ENCODE data around the gene GJB3.

GJB3 gene

DNA sequence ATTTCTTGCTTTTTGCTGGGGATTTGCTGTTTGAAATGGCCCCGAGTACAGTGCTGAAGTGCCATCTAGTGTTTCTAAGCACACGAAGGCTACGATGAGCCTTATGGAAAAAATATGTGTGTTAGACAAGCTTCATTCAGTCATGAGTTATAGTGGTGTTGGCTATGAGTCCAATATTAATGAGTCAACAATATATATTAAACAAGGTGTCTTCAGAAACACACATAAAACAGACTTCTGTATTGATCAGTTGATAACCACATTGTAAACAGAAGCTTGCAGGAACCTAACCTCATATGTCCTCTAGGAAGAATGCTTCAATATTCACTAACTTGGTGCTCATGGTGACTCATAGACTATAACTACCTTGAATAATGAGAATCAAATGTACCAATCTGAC, 27.9 kb upstream of the GJB3 start:
- no peak for DNase-seq
- H3K27me3 Mint-ChIP-seq: no peaks in the 10 kb centered on the region
- H3K27ac Mint-ChIP-seq: no peak overlapping the region
- H3K4me1 Mint-ChIP-seq: no peaks in the 10 kb centered on the region
- H3K9me3 Mint-ChIP-seq: no peaks in the 10 kb centered on the region
- no peak for ATAC-seq
- H3K36me3 Mint-ChIP-seq (ENCODE audit: low read depth): no peaks in the 10 kb centered on the region
- no peak overlapping the region for H3K4me3 Mint-ChIP-seq

DNA sequence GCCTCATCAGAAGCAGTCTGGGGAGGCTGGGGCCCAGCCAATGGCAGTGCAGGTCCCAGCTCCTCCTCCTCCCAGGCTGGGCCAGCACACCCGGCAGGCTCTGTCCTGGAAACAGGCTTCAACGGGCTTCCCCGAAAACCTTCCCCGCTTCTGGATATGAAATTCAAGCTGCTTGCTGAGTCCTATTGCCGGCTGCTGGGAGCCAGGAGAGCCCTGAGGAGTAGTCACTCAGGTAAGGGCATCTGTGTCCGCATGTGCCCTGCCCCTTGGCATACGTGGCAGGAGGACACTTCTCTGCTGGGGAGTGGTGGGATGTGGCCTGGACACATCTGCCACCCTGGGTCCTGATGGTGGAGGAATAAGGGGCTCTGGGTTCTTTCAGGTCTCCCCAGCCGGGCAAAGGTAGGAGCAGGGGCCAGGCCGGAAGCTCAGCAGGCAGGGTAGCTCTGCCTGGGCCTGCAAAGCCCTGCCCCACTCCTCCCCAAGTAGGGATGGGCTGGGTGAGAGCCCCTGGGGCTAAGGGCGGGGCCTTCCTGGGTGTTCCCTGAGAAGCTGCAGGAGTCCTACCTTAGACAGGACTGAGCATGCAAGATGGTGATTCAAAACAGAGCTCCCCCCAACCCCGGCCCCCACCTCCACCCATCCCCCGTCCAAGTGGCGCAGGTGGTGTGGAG, 25.9 kb upstream of the GJB3 start, which contains the start of gene GJB5:
Gene GJB5 (plus strand): TSS at position 84 of the 674 bp plus-strand sequence. CDS start 2,284 bp downstream, outside the sequence.
- Mint-ChIP-seq H3K4me1 (no peaks in the 10 kb centered on the region), H3K27me3 (no peaks in the 10 kb centered on the region), H3K36me3 (ENCODE audit: low read depth) (no peaks in the 10 kb centered on the region), H3K4me3 (no peak within 1 kb of the TSS), H3K9me3 (no peaks in the 10 kb centered on the region), H3K27ac (no peak within 1 kb of the TSS)
- DNase-seq: no peak
- no peak for ATAC-seq

DNA sequence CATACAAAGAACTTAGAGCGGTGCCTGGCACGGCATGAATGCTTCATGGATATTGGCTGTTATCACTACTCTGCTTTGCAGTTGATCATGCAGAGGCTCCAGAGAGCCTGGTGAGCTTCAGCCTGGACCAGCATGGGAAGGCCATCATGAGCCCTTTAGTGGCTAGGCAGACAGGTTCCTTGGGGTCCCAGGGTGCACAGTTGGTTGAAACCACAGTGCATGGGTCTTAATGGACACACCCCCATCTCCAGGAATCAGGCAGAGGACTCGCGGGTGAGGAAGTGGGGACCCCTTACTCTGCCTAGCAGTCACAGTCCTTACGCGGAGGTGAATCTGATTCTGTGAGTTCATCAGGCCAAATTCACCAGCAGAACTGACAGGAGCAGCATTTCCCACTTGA, 25.1 kb upstream of the GJB3 start:
- H3K4me3 Mint-ChIP-seq: no peak overlapping the region
- H3K27me3 Mint-ChIP-seq: no peaks in the 10 kb centered on the region
- DNase-seq (no peak), ATAC-seq (no peak)
- H3K4me1 Mint-ChIP-seq: no peaks in the 10 kb centered on the region
- H3K9me3 Mint-ChIP-seq: no peaks in the 10 kb centered on the region
- no peaks in the 10 kb centered on the region for H3K36me3 Mint-ChIP-seq (ENCODE audit: low read depth)
- H3K27ac Mint-ChIP-seq: no peak overlapping the region

DNA sequence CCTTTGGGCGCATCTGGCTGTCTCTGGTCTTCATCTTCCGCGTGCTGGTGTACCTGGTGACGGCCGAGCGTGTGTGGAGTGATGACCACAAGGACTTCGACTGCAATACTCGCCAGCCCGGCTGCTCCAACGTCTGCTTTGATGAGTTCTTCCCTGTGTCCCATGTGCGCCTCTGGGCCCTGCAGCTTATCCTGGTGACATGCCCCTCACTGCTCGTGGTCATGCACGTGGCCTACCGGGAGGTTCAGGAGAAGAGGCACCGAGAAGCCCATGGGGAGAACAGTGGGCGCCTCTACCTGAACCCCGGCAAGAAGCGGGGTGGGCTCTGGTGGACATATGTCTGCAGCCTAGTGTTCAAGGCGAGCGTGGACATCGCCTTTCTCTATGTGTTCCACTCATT, 23.6 kb upstream of the GJB3 start:
- DNase-seq (no peak), ATAC-seq (no peak)
- H3K4me1 Mint-ChIP-seq: no peaks in the 10 kb centered on the region
- no peak overlapping the region for H3K27ac Mint-ChIP-seq
- H3K4me3 Mint-ChIP-seq: no peak overlapping the region
- no peaks in the 10 kb centered on the region for H3K36me3 Mint-ChIP-seq (ENCODE audit: low read depth)
- H3K9me3 Mint-ChIP-seq: no peaks in the 10 kb centered on the region
- H3K27me3 Mint-ChIP-seq: no peaks in the 10 kb centered on the region

DNA sequence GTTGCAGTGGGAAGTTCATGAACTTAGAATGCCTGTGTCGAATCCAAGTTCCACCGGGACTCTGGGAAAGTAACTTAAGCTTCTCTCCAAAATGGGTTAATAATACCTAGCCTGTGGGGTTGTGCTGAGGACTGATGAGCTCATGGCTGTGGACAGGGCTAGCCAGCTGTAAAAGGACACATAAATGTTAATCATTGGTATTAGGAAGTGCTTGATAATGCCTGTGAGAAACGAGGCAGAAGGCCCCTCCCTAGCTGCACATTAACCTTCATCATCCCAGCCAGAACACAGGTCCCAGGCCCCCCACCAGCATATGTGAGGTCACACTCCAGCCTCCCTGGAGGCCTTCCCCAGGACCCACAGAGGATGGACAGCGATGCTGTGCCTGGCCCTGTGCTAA, 22.3 kb upstream of the GJB3 start:
- ATAC-seq (no peak), DNase-seq (no peak)
- Mint-ChIP-seq H3K36me3 (ENCODE audit: low read depth) (no peaks in the 10 kb centered on the region), H3K27ac (no peak overlapping the region), H3K9me3 (no peaks in the 10 kb centered on the region), H3K27me3 (no peaks in the 10 kb centered on the region), H3K4me1 (no peaks in the 10 kb centered on the region), H3K4me3 (no peak overlapping the region)

DNA sequence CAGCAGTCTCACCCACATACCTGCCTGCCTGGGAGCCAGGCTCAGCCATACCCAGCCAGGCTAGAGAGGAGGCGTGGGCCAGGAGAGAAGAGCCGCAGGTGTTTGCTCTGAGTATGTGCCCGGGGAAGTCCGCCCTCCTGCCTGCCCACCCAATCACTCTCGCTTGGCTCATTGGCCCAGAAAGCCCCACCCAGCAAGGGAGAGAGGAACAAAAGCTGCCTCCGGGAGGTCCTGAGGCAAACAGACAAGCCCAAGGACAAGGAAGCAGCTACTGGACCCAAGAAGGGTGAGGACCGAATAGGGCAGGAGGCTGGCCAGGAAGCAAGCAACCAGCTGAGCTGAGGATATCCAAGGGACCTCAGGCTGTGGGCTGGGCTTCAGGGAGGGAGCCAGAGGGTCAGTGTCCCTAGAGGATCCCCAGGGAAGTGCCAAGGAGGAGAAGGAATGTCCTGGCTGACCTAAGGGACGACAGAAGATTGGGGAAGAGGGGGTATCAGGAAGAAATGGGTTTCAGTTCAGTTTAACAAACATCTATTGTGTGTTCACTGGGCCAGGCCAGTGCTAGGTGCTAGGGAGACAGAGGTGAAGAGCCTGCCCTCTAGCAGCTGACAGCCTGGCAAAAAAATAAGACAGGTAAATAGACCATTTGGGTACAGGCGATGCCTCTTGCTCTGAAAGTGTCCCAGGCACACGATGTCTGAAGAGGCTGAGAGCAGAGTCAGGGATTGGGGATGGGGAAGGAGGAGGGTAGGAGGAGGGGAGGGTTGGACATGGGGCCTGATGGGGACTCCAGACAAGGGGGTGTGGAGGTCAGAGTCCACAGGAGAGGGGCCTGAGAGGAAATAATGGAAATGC, 21.3 kb upstream of the GJB3 start, which contains the start of gene GJB4:
Gene GJB4 (plus strand): TSS at position 238 of the 855 bp plus-strand sequence. CDS start 1,515 bp downstream, outside the sequence.
- ATAC-seq (no peak), DNase-seq (no peak)
- Mint-ChIP-seq H3K36me3 (ENCODE audit: low read depth) (no peaks in the 10 kb centered on the region), H3K9me3 (no peaks in the 10 kb centered on the region), H3K27ac (no peak within 1 kb of the TSS), H3K27me3 (no peaks in the 10 kb centered on the region), H3K4me1 (no peaks in the 10 kb centered on the region), H3K4me3 (no peak within 1 kb of the TSS)

DNA sequence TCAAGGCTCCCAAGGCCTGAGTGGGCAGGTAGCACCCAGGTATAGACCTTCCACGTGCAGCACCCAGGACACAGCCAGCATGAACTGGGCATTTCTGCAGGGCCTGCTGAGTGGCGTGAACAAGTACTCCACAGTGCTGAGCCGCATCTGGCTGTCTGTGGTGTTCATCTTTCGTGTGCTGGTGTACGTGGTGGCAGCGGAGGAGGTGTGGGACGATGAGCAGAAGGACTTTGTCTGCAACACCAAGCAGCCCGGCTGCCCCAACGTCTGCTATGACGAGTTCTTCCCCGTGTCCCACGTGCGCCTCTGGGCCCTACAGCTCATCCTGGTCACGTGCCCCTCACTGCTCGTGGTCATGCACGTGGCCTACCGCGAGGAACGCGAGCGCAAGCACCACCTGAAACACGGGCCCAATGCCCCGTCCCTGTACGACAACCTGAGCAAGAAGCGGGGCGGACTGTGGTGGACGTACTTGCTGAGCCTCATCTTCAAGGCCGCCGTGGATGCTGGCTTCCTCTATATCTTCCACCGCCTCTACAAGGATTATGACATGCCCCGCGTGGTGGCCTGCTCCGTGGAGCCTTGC, 19.7 kb upstream of the GJB3 start:
- ATAC-seq (no peak), DNase-seq (no peak)
- no peaks in the 10 kb centered on the region for H3K36me3 Mint-ChIP-seq (ENCODE audit: low read depth)
- no peaks in the 10 kb centered on the region for H3K4me1 Mint-ChIP-seq
- H3K9me3 Mint-ChIP-seq: no peaks in the 10 kb centered on the region
- no peaks in the 10 kb centered on the region for H3K27me3 Mint-ChIP-seq
- no peak overlapping the region for H3K27ac Mint-ChIP-seq
- no peak overlapping the region for H3K4me3 Mint-ChIP-seq

DNA sequence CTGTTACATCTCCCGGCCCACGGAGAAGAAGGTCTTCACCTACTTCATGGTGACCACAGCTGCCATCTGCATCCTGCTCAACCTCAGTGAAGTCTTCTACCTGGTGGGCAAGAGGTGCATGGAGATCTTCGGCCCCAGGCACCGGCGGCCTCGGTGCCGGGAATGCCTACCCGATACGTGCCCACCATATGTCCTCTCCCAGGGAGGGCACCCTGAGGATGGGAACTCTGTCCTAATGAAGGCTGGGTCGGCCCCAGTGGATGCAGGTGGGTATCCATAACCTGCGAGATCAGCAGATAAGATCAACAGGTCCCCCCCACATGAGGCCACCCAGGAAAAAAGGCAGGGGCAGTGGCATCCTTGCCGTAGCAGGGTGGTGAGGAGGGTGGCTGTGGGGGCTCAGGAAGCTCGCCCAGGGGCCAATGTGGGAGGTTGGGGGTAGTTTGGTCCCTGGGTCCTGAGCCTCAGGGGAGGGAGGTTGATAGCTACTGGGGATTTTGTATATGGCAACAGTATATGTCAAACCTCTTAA, 19.2 kb upstream of the GJB3 start:
- DNase-seq: no peak
- no peaks in the 10 kb centered on the region for H3K36me3 Mint-ChIP-seq (ENCODE audit: low read depth)
- H3K4me3 Mint-ChIP-seq: no peak overlapping the region
- no peaks in the 10 kb centered on the region for H3K4me1 Mint-ChIP-seq
- ATAC-seq: no peak
- H3K27me3 Mint-ChIP-seq: no peaks in the 10 kb centered on the region
- no peak overlapping the region for H3K27ac Mint-ChIP-seq
- H3K9me3 Mint-ChIP-seq: no peaks in the 10 kb centered on the region

DNA sequence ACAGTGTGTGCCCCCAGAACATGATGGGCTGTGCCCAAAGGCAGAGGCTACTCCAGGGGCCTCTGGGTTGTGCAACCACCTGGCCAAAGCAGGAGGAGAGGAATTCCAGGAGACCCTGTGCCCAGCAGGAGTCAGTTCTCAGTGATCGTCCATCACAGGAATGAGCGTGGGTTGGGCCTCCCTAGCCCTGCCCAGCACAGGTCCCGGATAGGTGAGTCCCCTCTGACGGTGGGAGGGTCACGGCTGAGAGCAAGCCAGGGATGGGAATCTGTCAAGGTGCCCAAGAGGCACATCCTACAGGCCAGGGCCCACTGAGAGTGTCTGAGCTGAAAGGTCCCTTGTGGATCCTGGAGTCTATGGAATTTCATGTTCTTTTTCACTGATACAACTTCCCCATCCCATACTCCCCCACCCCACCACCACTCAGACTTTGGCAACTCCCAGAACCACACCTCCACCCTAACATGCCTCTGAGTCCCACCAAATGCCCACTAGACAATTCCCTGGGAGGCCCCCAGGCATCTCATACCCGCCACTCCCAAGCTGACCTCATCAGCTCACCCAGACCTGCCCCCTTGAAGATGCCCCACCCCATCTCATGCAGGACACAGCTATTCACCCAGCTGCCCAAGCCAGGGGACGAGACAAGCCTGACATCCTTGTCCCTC, 18.4 kb upstream of the GJB3 start:
- H3K27ac Mint-ChIP-seq: no peak overlapping the region
- no peaks in the 10 kb centered on the region for H3K9me3 Mint-ChIP-seq
- DNase-seq: no peak
- H3K27me3 Mint-ChIP-seq: no peaks in the 10 kb centered on the region
- no peak overlapping the region for H3K4me3 Mint-ChIP-seq
- no peaks in the 10 kb centered on the region for H3K4me1 Mint-ChIP-seq
- no peak for ATAC-seq
- no peaks in the 10 kb centered on the region for H3K36me3 Mint-ChIP-seq (ENCODE audit: low read depth)

DNA sequence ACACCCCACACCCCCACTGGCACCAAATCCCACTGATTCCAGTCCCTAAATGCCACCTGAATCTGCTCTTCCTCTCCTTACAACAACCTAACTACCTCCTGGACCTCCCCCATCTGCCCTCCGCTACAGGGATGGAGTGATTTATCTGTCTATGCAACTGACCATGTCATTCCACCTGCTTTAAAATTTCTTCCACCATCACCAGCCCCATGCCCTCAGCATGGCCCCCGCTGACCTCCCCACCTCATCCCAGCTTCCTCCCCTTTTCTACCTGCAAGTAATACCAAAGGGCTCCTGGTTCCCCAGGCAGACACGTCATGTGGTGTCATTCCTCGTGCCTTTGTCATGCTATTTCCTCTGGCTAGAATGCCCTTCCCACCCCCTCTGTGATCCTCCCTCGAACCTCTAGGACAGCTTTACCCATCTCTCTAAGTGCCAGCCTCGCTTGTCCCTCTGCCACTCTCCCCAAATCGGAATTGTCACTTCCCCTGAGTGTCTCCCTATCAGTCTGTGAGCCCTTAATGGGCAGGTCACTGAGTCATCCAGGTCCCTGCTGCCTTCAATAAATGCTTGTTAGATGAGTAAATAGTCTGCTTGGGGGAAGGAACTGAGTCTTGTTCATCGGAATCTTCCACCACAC, 17.8 kb upstream of the GJB3 start:
- Mint-ChIP-seq H3K36me3 (ENCODE audit: low read depth) (no peaks in the 10 kb centered on the region), H3K27ac (no peak overlapping the region), H3K4me3 (no peak overlapping the region), H3K4me1 (no peaks in the 10 kb centered on the region), H3K9me3 (no peaks in the 10 kb centered on the region), H3K27me3 (no peaks in the 10 kb centered on the region)
- no peak for DNase-seq
- no peak for ATAC-seq

DNA sequence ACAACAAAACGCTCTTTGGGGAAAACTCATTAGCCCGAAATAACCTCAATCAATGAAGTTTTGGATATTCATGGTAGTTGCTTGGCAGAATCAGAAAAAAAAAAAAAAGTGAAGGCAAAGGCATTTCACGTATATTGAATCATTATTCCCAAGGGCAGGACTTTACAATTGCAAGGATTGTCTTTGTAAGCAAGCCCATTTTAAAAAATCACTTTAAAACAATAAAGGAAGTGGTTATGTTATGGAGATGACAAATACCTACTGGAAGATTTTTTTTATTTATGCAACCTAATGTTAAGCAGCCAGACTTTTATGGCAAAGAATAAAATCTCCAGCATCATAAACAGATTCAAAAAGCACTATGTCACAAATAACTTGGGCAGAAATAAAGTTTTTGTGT, 12.2 kb upstream of the GJB3 start:
- no peaks in the 10 kb centered on the region for H3K36me3 Mint-ChIP-seq (ENCODE audit: low read depth)

DNA sequence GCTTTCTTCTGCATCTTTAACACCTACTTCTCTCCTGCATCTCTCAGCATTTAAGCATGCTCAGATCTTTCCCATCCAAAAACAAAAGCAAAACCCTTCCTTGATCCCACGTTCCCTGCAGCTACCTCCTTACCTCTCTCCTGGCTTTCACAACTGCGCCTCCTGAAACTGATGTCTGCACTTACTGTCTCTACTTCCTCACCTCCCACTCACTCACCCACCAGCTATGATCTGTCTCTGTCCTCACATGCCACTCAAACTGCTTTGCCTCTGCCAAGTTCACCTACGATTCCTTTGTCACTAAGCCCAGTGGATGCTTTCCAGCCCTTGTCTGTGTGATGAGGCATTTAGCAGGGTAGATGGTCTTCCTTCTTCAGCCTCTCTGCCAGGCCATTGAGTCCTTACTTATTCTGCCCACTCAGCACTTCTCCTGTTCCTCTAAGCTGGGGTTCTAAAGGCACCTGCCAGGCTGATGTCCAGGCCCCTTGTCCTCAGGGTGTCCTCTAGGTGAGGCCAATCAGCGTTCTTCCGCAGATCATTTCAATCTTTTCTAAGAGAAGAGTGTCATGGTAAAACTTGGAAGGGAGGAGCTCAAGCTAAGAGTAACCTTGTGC, 10.0 kb upstream of the GJB3 start:
- no peaks in the 10 kb centered on the region for H3K36me3 Mint-ChIP-seq (ENCODE audit: low read depth)
- no peak overlapping the region for H3K27ac Mint-ChIP-seq
- ATAC-seq: no peak
- H3K4me1 Mint-ChIP-seq: no peaks in the 10 kb centered on the region
- H3K27me3 Mint-ChIP-seq: peaks cover 2% of the 10 kb centered on the region
- H3K4me3 Mint-ChIP-seq: no peak overlapping the region
- no peak for DNase-seq
- H3K9me3 Mint-ChIP-seq: no peaks in the 10 kb centered on the region

More for the DNA sequence above, 12.2 kb upstream of the GJB3 start:
- DNase-seq: no peak
- Mint-ChIP-seq H3K4me3 (no peak overlapping the region), H3K9me3 (no peaks in the 10 kb centered on the region), H3K27me3 (peaks cover 2% of the 10 kb centered on the region), H3K4me1 (no peaks in the 10 kb centered on the region), H3K27ac (no peak overlapping the region)
- no peak for ATAC-seq

DNA sequence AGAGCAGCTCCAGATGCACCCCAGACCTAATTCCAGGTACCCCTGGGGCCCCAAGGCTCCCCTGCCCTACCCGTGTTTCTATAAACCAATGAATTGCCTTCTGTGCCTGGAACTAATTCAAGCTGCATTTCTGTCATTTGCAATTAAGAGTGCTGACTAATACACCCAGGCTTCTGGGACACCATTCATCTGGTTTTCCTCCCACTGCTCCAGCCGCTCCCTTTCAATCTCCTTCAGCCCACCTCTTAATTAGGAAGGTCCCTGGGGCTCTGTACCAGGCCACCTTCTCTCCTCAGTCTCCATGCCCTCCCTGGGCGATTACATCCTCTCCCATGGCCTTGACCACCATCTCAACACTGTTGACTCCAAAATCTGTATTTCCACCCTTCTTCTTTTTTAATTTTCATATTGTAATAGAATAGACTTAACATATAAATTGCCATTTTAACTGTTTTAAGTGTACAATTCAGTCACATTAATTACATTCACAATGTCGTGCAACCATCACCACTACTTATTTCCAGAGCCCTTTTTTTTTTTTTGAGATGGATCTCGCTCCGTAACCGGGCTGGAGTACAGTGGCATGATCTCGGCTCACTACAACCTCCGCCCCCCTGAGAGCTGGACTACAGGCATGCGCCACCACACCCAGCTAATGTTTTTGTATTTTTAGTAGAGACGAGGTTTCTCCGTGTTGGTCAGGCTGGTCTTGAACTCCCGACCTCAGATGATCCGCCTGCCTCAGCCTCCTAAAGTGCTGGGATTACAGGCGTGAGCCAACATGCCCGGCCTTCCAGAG, 9.2 kb upstream of the GJB3 start:
- H3K36me3 Mint-ChIP-seq (ENCODE audit: low read depth): no peaks in the 10 kb centered on the region
- peaks cover 2% of the 10 kb centered on the region for H3K27me3 Mint-ChIP-seq
- DNase-seq (no peak), ATAC-seq (no peak)
- H3K4me3 Mint-ChIP-seq: no peak overlapping the region
- H3K9me3 Mint-ChIP-seq: no peaks in the 10 kb centered on the region
- H3K4me1 Mint-ChIP-seq: no peaks in the 10 kb centered on the region
- no peak overlapping the region for H3K27ac Mint-ChIP-seq
